ENCODE data around the gene CSPG5.

The CSPG5 gene

DNA sequence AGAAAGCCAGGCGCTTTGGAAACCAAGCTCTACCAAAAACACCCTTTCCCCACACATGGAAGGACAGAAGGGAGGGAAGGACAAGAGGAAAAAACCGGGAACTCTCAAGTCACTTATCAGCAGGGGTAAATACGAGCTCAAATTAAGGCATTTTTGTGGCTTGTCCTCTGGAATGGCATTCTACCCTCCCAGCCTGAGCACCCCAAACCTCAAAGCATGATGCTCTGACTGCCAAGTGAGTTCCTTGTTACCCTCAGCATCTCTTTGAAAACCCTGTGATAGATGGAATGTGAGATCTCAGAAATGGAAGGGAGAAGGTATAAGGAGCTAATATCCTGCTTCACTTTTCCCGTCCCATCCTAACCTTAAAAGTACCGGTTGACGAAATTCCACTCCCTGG is 8.1 kb upstream of the CSPG5 start:
- FAIRE-seq, result no peak

DNA sequence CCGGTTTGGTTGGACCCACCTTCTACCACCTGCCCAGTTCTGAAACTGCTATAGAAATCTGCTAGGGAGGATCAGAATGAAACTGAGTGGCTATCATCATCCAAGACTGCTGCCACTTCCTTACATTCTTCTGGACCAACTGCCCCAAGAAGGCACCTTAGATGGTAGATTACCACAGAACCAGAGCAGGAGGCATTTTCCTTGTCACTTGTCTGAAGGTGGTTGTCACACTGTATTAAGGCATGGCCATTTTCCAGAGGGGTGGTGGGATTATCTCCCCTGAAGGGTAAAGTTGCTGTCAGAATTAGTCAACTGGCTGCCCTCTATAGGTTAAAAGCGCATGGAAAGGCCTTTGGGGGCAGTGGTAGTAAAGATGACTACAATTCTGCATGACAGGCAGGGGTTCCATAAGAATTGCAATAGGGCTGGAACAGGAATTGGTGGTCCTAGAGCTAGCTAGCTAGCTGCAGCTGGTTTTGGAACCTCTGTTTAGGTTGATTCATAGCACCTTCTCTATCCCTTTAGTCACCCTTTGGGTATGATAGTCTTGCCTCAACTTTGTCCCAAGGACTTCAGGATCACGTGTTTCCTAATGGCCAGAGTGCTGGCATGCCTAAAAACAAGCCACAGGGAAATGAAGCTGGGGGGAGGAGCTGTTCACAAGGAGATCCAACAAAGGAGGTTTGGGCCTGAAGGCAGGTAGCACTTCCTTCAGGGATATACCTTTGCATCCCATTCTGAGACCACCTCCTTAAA is 4.8 kb upstream of the CSPG5 start:
- no peak for FAIRE-seq

- no peak for FAIRE-seq
Observed at GRCh38 chr3:47581835-47582234, 3.2 kb upstream of the CSPG5 start.

DNA sequence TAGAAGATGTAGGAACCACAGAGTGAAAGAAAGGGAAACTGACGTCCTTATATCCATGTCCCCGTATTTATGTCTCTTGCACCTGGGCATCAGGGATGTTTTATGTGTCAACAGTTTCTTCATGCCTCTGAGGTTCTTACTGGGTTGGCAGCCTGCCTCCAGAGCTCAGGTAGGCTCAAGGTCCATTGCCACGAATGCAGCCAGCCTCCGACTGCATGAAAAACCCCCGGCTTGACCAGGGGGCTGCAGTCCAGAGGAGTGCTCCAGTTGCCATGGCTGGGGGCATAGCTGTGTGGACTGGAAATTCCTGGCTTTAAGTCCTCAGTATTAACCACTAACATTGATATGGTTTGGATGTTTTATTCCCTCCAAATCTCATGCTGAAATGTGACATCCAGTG is 2.8 kb upstream of the CSPG5 start:
- no peak for FAIRE-seq

DNA sequence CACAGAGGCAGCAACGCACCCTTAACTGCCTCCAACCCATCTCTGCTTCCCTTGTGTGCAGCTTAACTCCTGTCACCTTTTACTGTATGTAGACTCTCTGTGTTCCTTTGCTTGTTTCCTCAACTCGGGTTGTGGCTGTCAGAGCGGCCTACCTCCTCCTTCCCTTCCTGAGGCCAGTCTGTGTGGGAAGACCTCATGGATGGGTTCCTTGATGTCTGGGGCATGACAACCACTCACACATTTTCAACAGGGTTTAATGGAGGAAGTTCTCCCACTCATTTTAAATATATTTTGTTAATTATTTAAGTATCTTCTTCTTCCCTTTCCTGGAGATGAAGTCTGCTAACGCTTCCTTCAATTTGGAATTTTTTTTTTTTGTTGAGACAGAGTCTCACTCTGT is 1.8 kb upstream of the CSPG5 start:
- FAIRE-seq, result no peak

DNA sequence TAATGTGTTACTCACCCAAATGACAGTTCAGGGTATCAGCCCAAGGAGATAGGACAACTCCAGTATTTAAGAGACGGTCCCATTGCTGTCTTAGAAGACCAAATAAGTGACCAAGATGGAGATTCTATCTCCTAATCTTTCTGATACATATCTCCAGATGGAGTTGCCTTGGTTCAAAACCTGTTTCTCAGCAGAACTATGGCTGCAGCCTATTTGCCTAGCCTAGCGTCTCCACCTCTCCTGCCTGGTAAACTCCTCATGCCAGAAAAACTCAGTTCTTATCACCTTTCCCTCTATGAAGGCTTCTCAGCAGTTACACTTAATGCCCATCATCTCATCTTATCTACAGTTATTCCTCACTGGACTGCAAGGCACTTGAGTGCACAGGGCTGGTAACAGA is 1.2 kb upstream of the CSPG5 start:
- FAIRE-seq, result no peak

DNA sequence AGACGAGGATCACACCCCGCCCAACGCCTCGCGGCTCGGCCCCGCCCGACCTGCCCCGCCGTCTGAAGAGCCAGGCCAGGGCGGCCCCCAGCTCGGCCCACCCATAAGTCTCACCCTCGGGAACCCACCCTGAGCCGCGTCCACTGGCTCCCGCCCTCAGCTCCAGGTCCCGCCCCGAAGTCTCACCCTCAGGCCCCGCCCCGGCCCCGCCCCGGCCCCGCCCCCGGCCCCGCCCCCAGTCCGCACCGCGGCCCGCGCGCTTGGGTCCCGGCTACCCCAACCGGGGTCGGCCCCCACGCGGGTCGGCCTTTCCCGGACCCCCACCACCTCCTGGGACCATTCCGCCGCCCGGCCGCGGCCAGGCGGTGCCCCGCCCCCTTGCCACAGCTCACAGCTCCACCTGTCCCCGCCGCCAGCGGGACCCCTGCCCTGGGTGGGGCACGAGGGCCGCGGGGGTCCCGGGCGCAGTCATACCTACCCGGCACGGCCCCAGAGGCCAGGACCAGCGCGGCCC is 489 bp downstream of the CSPG5 start:
- no peak for FAIRE-seq

DNA sequence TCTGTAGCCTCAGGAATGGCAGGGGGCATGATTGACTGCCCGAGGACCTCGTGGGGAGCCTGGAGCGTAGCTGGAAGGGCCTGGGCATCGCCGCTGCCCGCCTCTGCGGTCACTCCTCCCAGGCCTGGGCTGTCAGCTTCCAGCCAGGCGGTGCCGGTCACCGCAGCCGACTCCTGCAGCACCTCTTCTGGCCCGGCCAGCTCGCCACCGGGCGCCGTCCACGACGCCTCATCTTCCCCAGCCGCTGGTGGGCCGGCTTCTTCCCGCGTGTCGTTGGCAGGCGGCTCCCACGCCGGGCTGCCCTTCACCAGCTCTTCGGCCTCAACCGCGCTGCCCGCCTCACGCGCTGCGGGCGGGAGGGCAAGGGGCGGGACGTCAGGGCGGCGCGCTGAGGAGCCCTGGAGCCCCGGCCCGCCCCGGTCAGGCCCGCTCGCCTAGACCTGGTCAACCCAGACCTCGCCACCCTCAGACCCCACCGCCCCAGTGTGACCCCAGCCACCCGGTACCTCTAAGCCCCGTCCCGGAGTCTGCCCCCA is 1.0 kb downstream of the CSPG5 start:
- no peak for FAIRE-seq

GRCh38 chr3:47573190-47574172 is 5.2 kb downstream of the CSPG5 start:
- FAIRE-seq, result no peak

DNA sequence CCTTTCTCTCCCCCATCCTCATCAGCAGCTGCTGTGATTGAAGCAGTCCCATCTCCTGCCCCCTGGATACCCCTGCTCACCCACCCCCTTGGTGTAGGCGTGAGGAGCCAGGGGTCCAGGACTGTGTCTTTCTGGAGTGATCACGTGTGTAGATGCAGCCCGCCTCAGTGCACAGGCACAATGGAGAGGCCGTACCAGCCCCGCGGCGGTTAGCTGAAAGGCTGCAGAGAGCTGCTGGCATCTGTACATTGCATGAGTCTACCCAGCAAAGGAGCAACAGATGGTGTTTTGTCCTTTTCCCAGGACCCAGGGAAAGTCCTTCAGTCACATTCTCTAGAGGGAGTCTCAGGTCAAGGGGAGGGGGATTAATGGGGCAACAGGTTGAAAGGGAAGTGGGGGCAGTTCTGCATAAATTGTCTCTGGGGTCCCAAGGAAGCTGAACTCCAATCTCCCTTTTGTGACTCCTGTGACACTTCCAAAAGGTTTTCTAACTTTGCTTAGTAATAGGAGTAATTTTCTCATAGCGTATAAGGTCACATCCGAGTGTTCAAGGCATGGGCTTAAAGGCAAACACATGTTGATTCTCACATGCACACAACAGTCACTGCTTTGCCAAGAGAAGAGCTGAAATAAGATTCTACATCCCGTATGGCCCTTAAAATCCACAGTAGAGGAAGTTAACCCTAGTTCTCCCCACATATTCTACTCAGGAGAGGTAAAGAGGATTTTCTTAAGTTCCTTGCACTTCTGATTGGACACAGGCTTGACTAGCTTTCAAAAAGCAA is 7.1 kb downstream of the CSPG5 start:
- no peak for FAIRE-seq

DNA sequence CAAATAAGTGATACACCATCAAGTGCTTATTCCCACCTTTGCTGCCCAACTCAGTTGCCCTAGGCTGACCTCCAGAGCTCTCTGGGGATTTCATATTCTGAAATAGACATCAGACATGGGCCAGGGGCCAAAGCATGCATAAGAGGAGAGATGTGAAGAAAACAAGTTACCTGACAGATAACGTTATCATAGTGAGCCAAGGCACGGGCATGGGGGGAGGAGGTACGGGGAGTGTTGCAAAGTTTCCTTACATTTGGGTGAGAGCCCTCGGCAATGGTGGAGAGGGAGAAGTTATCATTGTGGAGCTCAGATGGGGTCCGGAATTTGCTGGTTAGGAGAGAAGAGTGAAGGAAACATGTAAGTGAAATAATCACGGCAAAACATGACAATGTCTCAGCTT is 9.8 kb downstream of the CSPG5 start:
- FAIRE-seq, result no peak

- FAIRE-seq, result no peak
Observed at GRCh38 chr3:47567149-47567548, 11.5 kb downstream of the CSPG5 start.

- no peak for FAIRE-seq
Observed at GRCh38 chr3:47566667-47567066, 12.0 kb downstream of the CSPG5 start.

- FAIRE-seq, result no peak
Observed at GRCh38 chr3:47565734-47566550, 12.7 kb downstream of the CSPG5 start.

- FAIRE-seq, result no peak
Observed at GRCh38 chr3:47556351-47556750, 22.3 kb downstream of the CSPG5 start.

DNA sequence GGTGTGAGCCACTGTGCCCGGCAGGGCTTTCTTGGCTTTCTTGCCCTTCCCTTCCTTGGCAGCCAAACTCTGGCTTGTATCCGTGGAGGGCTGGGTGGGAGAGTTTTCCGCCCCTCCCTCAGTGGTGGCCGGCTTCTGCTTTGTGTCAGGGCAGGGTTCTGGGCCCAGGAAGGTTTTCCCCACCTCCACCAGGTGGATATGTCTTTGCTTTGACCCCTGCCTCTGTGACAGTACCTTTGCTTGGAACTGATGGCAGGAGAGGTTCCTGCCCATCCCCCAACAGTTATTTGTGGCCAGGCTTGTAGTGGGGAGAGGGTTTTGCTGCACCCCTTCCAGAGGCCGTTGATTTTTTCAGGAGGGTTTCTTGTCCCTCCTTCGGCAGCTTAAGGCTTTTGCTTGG is 24.3 kb downstream of the CSPG5 start:
- FAIRE-seq, result no peak

DNA sequence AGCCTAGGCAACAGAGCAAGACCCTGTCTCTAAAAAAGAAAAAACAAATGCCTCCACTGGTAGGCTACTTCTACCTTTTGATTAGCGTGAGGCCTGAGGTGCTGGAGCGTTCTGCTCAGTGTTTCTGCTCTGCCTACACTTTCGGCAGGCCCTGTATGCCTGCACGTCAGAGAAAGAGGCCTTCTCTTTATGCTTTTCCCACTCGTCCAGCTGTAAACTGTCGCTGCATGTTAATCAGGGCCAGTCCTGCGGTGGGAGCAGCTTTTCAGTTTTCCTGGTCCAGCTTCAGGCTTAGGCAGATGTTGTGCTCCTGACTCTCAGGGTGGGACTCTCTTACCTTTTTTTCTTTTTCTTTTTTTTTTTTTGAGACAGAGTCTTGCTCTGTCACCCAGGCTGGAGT is 25.3 kb downstream of the CSPG5 start:
- FAIRE-seq, result no peak

GRCh38 chr3:47542471-47543173 is 36.0 kb downstream of the CSPG5 start:
- FAIRE-seq, result no peak

- no peak for FAIRE-seq
Observed at GRCh38 chr3:47541583-47542108, 37.0 kb downstream of the CSPG5 start.

GRCh38 chr3:47540281-47540680 is 38.4 kb downstream of the CSPG5 start:
- no peak for FAIRE-seq

DNA sequence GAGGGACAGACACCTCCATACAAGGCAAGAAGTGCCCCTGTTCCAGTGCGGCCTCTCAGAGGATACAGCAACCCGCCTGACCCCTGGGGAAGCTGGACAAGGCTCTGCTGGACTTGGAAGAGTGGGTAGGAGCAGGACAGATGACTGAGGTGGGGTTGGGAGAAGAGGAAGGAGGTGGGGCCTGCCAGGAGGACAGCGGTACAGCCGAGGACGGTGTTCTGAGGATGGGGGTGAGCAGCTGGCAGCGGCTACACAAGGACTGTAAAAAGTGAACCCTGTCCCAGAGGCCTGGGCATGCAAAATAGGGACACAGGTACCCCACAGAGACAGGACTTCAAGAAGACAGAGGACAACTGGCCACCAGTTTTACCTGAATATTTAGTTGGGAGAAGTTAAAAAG is 41.7 kb downstream of the CSPG5 start:
- no peak for FAIRE-seq

All from colon (tissue), 2 donors.